Activated naive CD8-positive, alpha-beta T cell treated with anti-CD3 and anti-CD28 coated beads, Interleukin-2, amount 10 ng/mL, durations not matched to agents 7 days and 5 days (primary cell): ENCODE results near the gene LRRC70. TPM values are rescaled to one million over a fixed set of nuclear protein-coding genes. Genes with fewer than 3 reads are reported as not detected.
A peak's percentile ranks its signal among the peaks of the same experiment; 100 is the strongest.
"Not testable (repeated sequence)": the region's sequence is repeated elsewhere in the genome, so short reads cannot be mapped to it uniquely, and the experiment has no call there.

Experiments
- ATAC-seq: fragments of 150-1000 bp; cut with Tn5 transposase; one replicate; pipeline ENCODE4 v1.10.0; 2021; ENCODE audit warnings: low read depth, moderate library complexity
- POLR2A ChIA-PET: fragments of 350-600 bp; sonication (Branson Sonifier 250); formaldehyde crosslinking; loops from one replicate; lab custom pipeline; 2021; ENCODE audit warnings: antibody characterized with exemption; lab: Charles Lee
- DNase-seq: peaks from one replicate; pipeline ENCODE4 v3.0.0; 2021
- H3K27ac Mint-ChIP-seq: one replicate; pipeline ENCODE4 v1.8.0; 2022; ENCODE audit warnings: mild to moderate bottlenecking, mixed read lengths
- H3K27me3 Mint-ChIP-seq: one replicate; pipeline ENCODE4 v1.8.0; 2022; ENCODE audit warnings: mild to moderate bottlenecking, moderate library complexity, mixed read lengths
- H3K36me3 Mint-ChIP-seq: one replicate; pipeline ENCODE4 v1.8.0; 2021; ENCODE audit warnings: mild to moderate bottlenecking, mixed read lengths
- H3K4me1 Mint-ChIP-seq: one replicate; pipeline ENCODE4 v1.8.0; 2021; ENCODE audit warnings: mixed read lengths
- H3K4me3 Mint-ChIP-seq: one replicate; pipeline ENCODE4 v1.8.0; 2022; ENCODE audit warnings: mild to moderate bottlenecking, moderate library complexity, mixed read lengths
- H3K9me3 Mint-ChIP-seq: one replicate; pipeline ENCODE4 v1.8.0; 2021; ENCODE audit warnings: mixed read lengths
- total RNA-seq, 2 experiments: library from RNA; stranded (reverse); gene quantifications; one replicate each; pipeline ENCODE4 v1.2.3, GENCODE V29; 2021

Gene LRRC70
- total RNA-seq, 2 experiments from 2014 or later = 0.71 to 0.86 TPM

DNA sequence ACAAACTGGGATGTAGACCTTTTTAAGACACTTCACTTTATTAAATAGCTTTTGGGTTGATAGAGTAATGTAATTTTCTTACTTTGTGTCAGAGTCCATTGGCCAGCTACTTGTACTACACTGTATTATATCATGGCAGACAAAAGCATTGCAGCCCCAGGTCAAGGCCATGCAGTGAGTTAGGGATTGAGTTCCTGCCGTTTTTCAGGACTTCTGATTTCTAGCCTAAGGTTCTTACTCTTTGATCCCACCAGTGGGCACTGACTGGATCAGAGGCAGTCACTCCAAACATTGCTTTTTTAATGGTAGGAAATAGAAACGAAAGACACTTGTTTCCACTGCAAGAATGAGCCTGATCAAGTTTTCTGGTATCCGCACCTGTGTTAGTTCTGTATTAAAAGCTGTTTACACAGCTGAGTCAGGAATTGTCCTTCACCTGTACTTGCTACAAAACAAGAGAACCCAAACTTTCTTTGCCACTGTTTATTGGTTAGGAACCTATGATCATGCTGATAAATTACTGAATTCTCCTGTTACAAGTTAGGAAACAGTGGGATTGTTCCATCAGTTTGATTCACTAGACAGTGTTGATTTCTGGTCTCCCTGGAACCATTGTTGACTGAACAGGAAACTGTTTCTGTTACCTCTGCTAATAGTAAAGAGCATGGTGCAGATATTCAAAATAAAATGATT lies 22.1 kb downstream of the LRRC70 start:
- POLR2A ChIA-PET = no interaction called here
- H3K36me3 Mint-ChIP-seq = peaks cover 7% of the 10 kb centered on the region
- H3K9me3 Mint-ChIP-seq = peaks cover 2% of the 10 kb centered on the region
- no peaks in the 10 kb centered on the region for H3K27me3 Mint-ChIP-seq
- DNase-seq (no peak), ATAC-seq (no peak)
- peaks cover 1% of the 10 kb centered on the region for H3K4me1 Mint-ChIP-seq
- no peak overlapping the region for H3K4me3 Mint-ChIP-seq
- no peak overlapping the region for H3K27ac Mint-ChIP-seq

- Mint-ChIP-seq H3K4me1 (peaks cover 9% of the 10 kb centered on the region), H3K4me3 (no peak overlapping the region), H3K36me3 (peaks cover 17% of the 10 kb centered on the region), H3K27me3 (no peaks in the 10 kb centered on the region), H3K27ac (no peak overlapping the region), H3K9me3 (peaks cover 2% of the 10 kb centered on the region)
- ATAC-seq (no peak), DNase-seq (no peak)
- POLR2A ChIA-PET = no interaction called here
These were observed 25.3 kb downstream of the LRRC70 start for GRCh38 chr5:62603934-62604333.

DNA sequence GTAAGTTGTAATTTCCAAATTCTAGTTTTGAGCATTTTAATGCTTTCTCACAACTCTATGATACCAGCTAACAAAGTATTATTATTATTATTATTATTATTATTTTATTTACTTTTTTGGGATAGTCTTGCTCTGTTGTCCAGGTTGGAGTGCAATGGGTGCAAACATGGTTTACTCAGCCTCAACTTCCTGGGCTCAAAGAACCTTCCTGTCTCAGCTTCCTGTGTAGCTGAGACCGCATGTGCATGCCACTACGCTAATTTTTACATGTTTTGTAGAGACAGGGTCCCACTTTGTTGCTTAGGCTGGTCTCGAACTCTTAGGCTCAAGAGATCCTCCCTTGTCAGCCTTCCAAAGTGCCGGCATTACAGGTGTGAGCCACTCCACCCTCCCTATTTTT lies 27.0 kb downstream of the LRRC70 start:
- ATAC-seq (no peak), DNase-seq (no peak)
- peaks cover 5% of the 10 kb centered on the region for H3K9me3 Mint-ChIP-seq
- H3K27me3 Mint-ChIP-seq = no peaks in the 10 kb centered on the region
- H3K36me3 Mint-ChIP-seq = peaks cover 26% of the 10 kb centered on the region
- POLR2A ChIA-PET = no interaction called here
- H3K27ac Mint-ChIP-seq = no peak overlapping the region
- no peak overlapping the region for H3K4me3 Mint-ChIP-seq
- peaks cover 9% of the 10 kb centered on the region for H3K4me1 Mint-ChIP-seq

DNA sequence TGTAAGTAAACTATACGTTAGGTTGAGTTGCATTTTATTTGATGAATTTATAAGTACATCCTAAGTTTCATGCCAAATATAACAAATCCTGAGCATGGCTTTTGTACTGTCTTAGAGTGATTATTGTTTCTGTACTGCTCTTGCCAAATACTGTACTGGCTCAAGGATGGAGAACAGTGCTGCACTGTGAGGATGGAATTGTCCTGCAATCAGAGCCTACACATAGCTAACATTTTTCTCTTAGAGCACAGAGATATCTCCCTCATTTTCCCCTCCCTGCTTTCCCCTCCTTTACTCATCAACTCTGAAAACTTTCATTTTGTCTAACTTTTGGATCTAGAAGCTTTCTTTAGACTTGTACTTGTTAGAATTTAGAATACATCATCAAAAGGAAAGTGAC lies 28.3 kb downstream of the LRRC70 start:
- Mint-ChIP-seq H3K27ac (no peak overlapping the region), H3K36me3 (peaks cover 26% of the 10 kb centered on the region), H3K4me3 (no peak overlapping the region), H3K4me1 (peaks cover 9% of the 10 kb centered on the region), H3K9me3 (peaks cover 5% of the 10 kb centered on the region), H3K27me3 (no peaks in the 10 kb centered on the region)
- ATAC-seq = no peak
- POLR2A ChIA-PET = no interaction called here
- DNase-seq = no peak

- Mint-ChIP-seq H3K4me1 (peaks cover 9% of the 10 kb centered on the region), H3K36me3 (peaks cover 26% of the 10 kb centered on the region), H3K9me3 (peaks cover 5% of the 10 kb centered on the region), H3K4me3 (no peak overlapping the region), H3K27me3 (no peaks in the 10 kb centered on the region), H3K27ac (peak overlapping the region; percentile 46)
- POLR2A ChIA-PET = no interaction called here
- no peak for ATAC-seq
- no peak for DNase-seq
These were observed 29.0 kb downstream of the LRRC70 start for GRCh38 chr5:62607615-62608014.

DNA sequence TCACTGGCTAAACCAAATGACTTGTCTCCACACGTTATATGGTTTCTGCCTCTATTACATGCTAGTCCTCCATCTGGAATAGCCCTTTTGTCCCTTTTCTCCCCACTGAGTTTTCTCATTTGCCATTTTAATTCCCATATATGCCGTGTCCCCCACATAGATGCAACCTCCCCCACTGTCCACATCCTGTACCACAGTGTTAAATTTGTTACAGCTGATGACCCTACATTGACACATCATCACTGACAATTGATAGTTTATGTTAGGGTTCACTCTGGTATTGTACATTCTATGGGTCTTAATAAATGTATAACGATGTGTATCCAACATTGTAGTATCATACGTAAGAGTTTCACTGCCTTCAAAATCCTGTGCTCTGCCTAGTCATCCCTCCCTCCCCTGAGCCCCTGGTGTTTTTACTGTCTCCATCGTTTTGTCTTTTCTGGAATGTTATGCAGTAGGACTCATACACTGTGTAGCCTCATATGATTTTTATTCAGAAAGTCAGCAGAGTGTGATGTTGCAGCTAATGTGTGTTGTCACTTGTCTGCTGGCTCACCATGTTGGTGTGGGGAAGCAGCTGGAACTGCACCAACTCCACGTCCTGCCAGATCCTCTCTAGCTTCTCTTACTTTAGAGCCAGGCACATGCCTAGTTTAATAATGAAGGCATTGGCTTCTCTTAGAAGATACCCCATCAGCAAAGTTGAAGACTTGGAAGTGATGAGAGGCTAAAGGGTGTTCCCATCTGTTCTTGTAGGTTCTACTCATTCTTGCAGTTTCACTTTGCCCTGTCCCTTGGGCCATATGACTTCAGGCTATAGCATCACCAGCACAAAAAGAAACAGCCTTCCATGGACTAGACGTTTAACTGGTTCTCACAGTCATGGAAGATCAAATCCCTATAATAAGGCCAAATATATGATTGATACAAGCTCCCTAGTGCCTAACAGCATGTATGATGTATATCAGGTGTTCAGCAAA lies 30.2 kb downstream of the LRRC70 start:
- H3K27ac Mint-ChIP-seq = no peak overlapping the region
- ATAC-seq (no peak), DNase-seq (no peak)
- no peaks in the 10 kb centered on the region for H3K27me3 Mint-ChIP-seq
- peaks cover 5% of the 10 kb centered on the region for H3K9me3 Mint-ChIP-seq
- peaks cover 26% of the 10 kb centered on the region for H3K36me3 Mint-ChIP-seq
- H3K4me1 Mint-ChIP-seq = peaks cover 9% of the 10 kb centered on the region
- POLR2A ChIA-PET = no interaction called here
- H3K4me3 Mint-ChIP-seq = no peak overlapping the region

GRCh38 chr5:62614355-62614754 lies 35.7 kb downstream of the LRRC70 start:
- Mint-ChIP-seq H3K4me3 (no peak overlapping the region), H3K27ac (no peak overlapping the region), H3K9me3 (peaks cover 3% of the 10 kb centered on the region), H3K27me3 (no peaks in the 10 kb centered on the region), H3K36me3 (peaks cover 10% of the 10 kb centered on the region), H3K4me1 (peaks cover 3% of the 10 kb centered on the region)
- ATAC-seq (no peak), DNase-seq (no peak)
- POLR2A ChIA-PET = no interaction called here

DNA sequence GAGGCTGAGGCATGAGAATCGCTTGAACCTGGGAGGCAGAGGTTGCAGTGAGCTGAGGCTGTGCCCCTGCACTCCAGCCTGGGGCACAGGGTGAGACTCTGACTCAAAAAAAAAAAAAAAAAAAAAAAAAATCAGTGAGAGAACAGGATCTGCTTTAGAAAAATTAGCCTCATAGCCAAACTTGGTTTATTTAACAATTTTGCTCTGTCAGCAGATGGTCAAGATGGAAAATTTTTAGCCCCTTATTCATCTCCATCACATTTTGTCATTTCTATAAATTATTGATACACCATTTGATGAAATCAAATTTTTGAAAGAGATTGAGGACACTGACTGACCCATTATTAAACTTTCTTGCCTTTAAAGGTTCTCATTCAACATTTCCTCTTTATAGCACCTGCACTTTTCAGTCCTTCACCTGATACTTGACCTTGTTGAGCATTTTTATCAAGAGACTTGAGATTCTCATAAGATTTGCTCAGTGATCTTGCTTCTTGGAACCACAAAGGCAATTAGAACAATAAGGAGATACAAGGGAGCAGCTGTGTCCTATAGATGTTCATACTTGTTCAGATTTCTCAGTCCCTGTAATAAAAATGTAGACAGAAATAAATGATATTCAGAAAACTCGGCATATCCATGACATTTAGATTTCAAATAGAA lies 38.1 kb downstream of the LRRC70 start:
- Mint-ChIP-seq H3K9me3 (no peaks in the 10 kb centered on the region), H3K4me1 (peaks cover 3% of the 10 kb centered on the region), H3K27me3 (no peaks in the 10 kb centered on the region), H3K27ac (no peak overlapping the region), H3K36me3 (peaks cover 5% of the 10 kb centered on the region), H3K4me3 (no peak overlapping the region)
- no peak for ATAC-seq
- no peak for DNase-seq
- POLR2A ChIA-PET = no interaction called here

DNA sequence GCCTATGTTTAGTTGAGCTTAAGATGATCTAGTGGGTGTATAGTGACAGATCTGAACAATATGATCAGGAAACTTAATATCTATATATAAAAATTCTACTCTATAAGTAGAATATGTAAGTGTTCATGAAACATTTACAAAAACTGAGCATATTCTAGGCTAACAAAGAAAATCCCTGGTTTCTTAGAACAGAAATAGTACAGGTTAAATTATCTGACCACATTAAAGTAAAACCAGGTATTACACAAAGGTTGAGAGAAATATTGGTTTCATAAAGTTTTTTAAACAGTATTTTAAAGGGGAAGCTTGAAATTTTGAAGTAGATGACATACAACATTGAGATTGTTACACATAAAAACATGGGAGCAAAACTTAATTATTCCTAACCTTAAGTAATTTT lies 39.3 kb downstream of the LRRC70 start:
- DNase-seq (no peak), ATAC-seq (no peak)
- Mint-ChIP-seq H3K36me3 (peaks cover 5% of the 10 kb centered on the region), H3K27me3 (no peaks in the 10 kb centered on the region), H3K4me3 (no peak overlapping the region), H3K27ac (no peak overlapping the region), H3K4me1 (peaks cover 3% of the 10 kb centered on the region), H3K9me3 (no peaks in the 10 kb centered on the region)
- POLR2A ChIA-PET = no interaction called here

DNA sequence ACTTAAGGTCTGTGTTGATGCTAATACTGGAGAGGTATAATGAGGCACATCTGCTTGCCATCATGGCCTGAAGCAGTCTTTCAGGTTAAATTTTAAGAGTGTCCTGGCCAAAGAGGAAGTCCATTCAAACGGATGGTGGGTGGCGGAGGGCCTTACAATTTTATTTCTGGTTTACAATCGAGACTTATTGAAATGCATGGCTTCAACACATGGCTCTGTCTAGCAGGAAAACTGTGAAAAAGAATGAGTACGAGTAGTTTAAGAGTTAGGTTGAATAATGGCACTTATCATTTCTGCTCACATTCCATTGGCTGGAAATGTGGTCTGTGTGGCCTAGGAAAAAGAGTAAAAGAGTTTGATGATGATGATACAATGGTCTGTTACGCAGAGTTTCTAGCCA lies 42.1 kb downstream of the LRRC70 start:
- no peaks in the 10 kb centered on the region for H3K9me3 Mint-ChIP-seq
- DNase-seq (no peak), ATAC-seq (no peak)
- H3K4me3 Mint-ChIP-seq = no peak overlapping the region
- H3K27me3 Mint-ChIP-seq = no peaks in the 10 kb centered on the region
- H3K27ac Mint-ChIP-seq = no peak overlapping the region
- POLR2A ChIA-PET = no interaction called here
- H3K36me3 Mint-ChIP-seq = no peaks in the 10 kb centered on the region
- H3K4me1 Mint-ChIP-seq = peaks cover 3% of the 10 kb centered on the region

DNA sequence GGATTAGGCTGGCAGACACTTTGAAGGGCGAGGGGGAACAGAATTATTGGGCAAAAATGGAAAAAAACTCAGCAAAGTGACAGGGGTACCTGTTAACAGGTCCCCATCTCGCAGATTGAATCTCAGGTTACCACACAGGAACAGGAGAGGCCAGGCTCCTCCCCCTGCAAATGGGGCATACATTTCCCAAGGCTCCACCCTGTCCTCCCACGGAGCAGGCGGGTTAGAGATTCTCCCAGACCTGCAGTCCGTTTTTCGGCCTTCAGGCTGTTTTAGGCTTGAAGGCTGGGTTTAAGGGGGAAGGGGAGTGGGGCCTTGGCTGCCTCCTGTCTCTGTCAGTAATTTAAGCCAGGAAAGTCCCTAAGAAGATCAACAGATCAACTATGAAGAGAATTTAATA lies 42.7 kb downstream of the LRRC70 start:
- peaks cover 3% of the 10 kb centered on the region for H3K4me1 Mint-ChIP-seq
- no peak for DNase-seq

DNA sequence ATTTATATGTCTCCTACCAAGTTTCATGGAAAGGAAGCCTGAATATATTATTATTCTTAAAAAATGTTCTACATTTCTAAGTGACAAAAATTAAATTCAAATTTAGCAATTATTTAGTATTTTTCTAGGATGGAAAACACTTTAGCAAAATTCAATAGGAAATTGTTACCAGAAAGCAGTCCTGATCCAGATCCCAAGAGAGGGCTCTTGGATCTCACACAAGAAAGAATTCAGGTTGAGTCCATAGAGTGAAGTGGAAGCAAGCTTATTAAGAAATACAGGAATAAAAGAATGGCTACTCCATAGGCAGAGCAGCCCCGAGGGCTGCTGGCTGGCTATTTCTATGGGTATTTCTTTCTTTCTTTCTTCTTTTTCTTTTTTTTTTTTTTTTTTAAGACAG lies 44.7 kb downstream of the LRRC70 start:
- no peak for ATAC-seq
- H3K4me3 Mint-ChIP-seq = no peak overlapping the region
- H3K9me3 Mint-ChIP-seq = no peaks in the 10 kb centered on the region
- H3K4me1 Mint-ChIP-seq = no peaks in the 10 kb centered on the region
- H3K36me3 Mint-ChIP-seq = no peaks in the 10 kb centered on the region
- no peak for DNase-seq
- no peaks in the 10 kb centered on the region for H3K27me3 Mint-ChIP-seq
- POLR2A ChIA-PET = no interaction called here
- no peak overlapping the region for H3K27ac Mint-ChIP-seq

More for the DNA sequence above, 42.7 kb downstream of the LRRC70 start:
- no peak overlapping the region for H3K4me3 Mint-ChIP-seq
- no peak overlapping the region for H3K27ac Mint-ChIP-seq
- no peaks in the 10 kb centered on the region for H3K27me3 Mint-ChIP-seq
- H3K36me3 Mint-ChIP-seq = no peaks in the 10 kb centered on the region
- no peaks in the 10 kb centered on the region for H3K9me3 Mint-ChIP-seq
- ATAC-seq = no peak
- POLR2A ChIA-PET = no interaction called here

- H3K4me3 Mint-ChIP-seq, H3K36me3 Mint-ChIP-seq, H3K4me1 Mint-ChIP-seq, H3K27ac Mint-ChIP-seq, H3K27me3 Mint-ChIP-seq, H3K9me3 Mint-ChIP-seq, DNase-seq, POLR2A ChIA-PET, ATAC-seq: not testable (repeated sequence)
These were observed 45.8 kb downstream of the LRRC70 start for GRCh38 chr5:62624436-62624835.
